AG04450 (cell line): ENCODE measurements around the gene SYNPR. TPM values are rescaled to one million over a fixed set of nuclear protein-coding genes. Genes with fewer than 3 reads are reported as not detected.

Experiments
- CTCF ChIA-PET: fragments of 300-600, 350-600 bp; formaldehyde crosslinking; extraction: SDS; loops from one replicate; lab custom pipeline; 2022; ENCODE audit warnings: antibody characterized with exemption, inconsistent platforms; lab: Charles Lee
- POLR2A ChIA-PET: fragments of 350-600 bp; formaldehyde crosslinking; extraction: SDS; loops from one replicate; lab custom pipeline; 2021; ENCODE audit warnings: antibody characterized with exemption, inconsistent platforms; lab: Yijun Ruan, JAX
- DNase-seq: peaks from one replicate; pipeline ENCODE4 v3.0.0-alpha.2; 2011; ENCODE audit warnings: low read depth, low spot score
- H3K27ac ChIP-seq: one replicate; pipeline ENCODE4 v1.5.1; 2012; ENCODE audit warnings: low read depth, low read length, control low read depth
- H3K27me3 ChIP-seq: one replicate; pipeline ENCODE4 v1.6.0; 2012; ENCODE audit warnings: low read length; ENCODE audit not compliant: control insufficient read depth, insufficient read depth
- H3K4me3 ChIP-seq: 2 replicates; pipeline ENCODE4 v1.5.1; 2011; ENCODE audit warnings: mild to moderate bottlenecking, low read depth, low read length, control low read depth
- H3K9me3 ChIP-seq: 2 replicates; pipeline ENCODE4 v1.5.1; 2012; ENCODE audit warnings: low read length; ENCODE audit not compliant: control insufficient read depth, insufficient read depth
- CTCF ChIP-seq: IDR thresholded peaks from 2 replicates; pipeline ENCODE4 v1.5.1; 2011; ENCODE audit warnings: low read depth, low read length, control low read depth, inconsistent platforms
- polyA plus RNA-seq: library from polyadenylated mRNA; depleted of rRNA; stranded (reverse); fragments of >200 nt; gene quantifications from 2 replicates; pipeline ENCODE4 v1.2.3, GENCODE V29; 2011

The SYNPR gene
- polyA plus RNA-seq, 1 experiment, result not detected

DNA sequence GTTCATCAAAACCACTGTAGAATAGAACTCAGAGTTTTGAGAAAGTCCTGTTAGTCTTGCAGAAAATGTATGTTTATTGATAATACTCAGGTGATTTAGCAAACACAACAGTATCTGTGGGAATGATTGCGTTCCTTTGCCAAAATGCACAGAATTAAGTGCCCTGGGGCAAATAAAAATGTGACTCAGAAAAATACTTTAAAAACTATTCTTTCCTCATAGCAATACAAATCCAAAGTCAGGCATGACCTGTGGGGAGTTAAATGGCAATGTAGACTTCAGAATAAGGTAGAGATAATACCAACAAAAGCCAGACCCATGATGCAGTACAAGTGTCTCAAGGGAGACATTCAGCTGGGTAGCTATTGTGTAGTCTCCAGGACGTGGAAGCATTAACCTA lies 302.0 kb downstream of the SYNPR start:
- Histone ChIP-seq H3K4me3 (no peak overlapping the region), H3K27me3 (no peaks in the 10 kb centered on the region), H3K9me3 (no peaks in the 10 kb centered on the region), H3K27ac (no peak overlapping the region)
- DNase-seq, result no peak
- CTCF ChIA-PET, result no interaction called here
- POLR2A ChIA-PET, result no interaction called here
- no peak for TF ChIP-seq CTCF

- ChIA-PET POLR2A (no interaction called here), CTCF (no interaction called here)
- TF ChIP-seq CTCF, result no peak
- DNase-seq, result no peak
- Histone ChIP-seq H3K27me3 (no peaks in the 10 kb centered on the region), H3K27ac (no peak overlapping the region), H3K4me3 (no peak overlapping the region), H3K9me3 (no peaks in the 10 kb centered on the region)
Observed at GRCh38 chr3:63582943-63583500, 304.9 kb downstream of the SYNPR start.

GRCh38 chr3:63584681-63585080 lies 306.6 kb downstream of the SYNPR start:
- ChIA-PET CTCF (no interaction called here), POLR2A (no interaction called here)
- no peak for TF ChIP-seq CTCF
- Histone ChIP-seq H3K9me3 (no peaks in the 10 kb centered on the region), H3K27ac (no peak overlapping the region), H3K27me3 (no peaks in the 10 kb centered on the region), H3K4me3 (no peak overlapping the region)
- no peak for DNase-seq

- Histone ChIP-seq H3K9me3 (no peaks in the 10 kb centered on the region), H3K27ac (no peak overlapping the region), H3K27me3 (no peaks in the 10 kb centered on the region), H3K4me3 (no peak overlapping the region)
- no peak for TF ChIP-seq CTCF
- ChIA-PET CTCF (no interaction called here), POLR2A (no interaction called here)
- DNase-seq, result no peak
Observed at GRCh38 chr3:63585927-63586326, 307.8 kb downstream of the SYNPR start.

DNA sequence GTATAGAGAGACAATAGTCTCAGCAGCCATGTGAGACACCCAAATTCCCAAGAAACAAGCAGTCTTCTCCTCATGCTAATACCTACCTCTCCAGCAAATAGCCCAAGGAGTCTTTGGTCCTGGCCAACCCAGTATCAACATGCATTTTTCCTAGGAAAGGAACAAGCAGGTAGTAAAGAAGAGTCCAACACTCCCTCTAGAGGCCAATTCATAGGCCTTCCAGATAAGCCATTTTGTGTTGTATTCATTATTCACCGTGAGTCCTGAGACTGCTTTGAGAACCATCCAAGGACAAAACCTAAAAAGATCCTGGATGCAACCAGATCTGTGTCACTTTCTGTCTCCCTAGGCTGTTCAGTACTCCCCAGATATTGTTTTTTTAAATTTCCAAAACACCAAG lies 310.8 kb downstream of the SYNPR start:
- DNase-seq, result no peak
- ChIA-PET POLR2A (no interaction called here), CTCF (no interaction called here)
- no peak overlapping the region for H3K27ac ChIP-seq
- no peaks in the 10 kb centered on the region for H3K9me3 ChIP-seq
- no peaks in the 10 kb centered on the region for H3K27me3 ChIP-seq
- H3K4me3 ChIP-seq, result no peak overlapping the region
- TF ChIP-seq CTCF, result no peak
